ENCODE data around the gene SPIRE1.
A peak's percentile ranks its signal among the peaks of the same experiment; 100 is the strongest.

The SPIRE1 gene

DNA sequence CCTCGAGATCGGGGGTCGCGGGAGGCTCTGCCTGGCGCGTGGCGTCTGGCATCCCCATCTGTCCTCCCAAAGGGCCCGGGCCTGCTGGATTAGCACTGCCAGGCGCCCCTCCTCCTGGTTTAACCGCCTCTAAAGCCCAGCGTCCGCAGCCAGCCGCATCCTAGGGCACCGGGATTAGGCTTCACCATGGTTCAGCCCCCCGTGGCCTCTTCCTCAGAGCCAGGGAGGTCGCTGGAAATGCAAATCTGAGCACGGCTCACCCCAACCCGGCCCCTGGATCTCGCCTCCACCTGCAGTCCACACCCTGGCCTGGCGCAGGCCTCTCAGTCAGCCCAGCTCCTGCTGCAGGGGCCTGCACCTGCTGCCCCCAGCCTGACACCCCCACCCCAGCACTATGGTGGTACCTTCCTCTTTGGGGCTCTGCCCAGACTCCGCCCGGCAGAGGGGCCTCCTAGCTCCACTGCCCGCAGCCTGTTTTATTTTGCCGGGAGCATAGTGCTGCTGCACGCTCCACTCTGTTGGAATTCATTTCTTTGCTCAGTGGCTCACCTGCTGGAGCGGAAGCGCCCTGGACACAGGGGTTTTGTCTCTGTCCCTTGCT lies 237.0 kb downstream of the SPIRE1 start:
- H3K79me2 ChIP-seq (ENCODE audit: insufficient read depth, low read length): no peaks in the 10 kb centered on the region
- H3K9ac ChIP-seq (ENCODE audit: low read length): peak overlapping the region; percentile 89
- H3K9me3 ChIP-seq (ENCODE audit: insufficient read depth, low read length): no peaks in the 10 kb centered on the region
- no peaks in the 10 kb centered on the region for H4K20me1 ChIP-seq (ENCODE audit: low read depth, low read length)
- no peaks in the 10 kb centered on the region for H3K27me3 ChIP-seq (ENCODE audit: low read length)
- H3K9me2 ChIP-seq (replicated peaks; ENCODE audit: insufficient read depth, low read length): no peaks in the 10 kb centered on the region
- TF ChIP-seq EZH2phosphoT487 (conservative IDR thresholded peaks at IDR 0.05; ENCODE audit: low read length): no peak
- TF ChIP-seq, protein P1, sequence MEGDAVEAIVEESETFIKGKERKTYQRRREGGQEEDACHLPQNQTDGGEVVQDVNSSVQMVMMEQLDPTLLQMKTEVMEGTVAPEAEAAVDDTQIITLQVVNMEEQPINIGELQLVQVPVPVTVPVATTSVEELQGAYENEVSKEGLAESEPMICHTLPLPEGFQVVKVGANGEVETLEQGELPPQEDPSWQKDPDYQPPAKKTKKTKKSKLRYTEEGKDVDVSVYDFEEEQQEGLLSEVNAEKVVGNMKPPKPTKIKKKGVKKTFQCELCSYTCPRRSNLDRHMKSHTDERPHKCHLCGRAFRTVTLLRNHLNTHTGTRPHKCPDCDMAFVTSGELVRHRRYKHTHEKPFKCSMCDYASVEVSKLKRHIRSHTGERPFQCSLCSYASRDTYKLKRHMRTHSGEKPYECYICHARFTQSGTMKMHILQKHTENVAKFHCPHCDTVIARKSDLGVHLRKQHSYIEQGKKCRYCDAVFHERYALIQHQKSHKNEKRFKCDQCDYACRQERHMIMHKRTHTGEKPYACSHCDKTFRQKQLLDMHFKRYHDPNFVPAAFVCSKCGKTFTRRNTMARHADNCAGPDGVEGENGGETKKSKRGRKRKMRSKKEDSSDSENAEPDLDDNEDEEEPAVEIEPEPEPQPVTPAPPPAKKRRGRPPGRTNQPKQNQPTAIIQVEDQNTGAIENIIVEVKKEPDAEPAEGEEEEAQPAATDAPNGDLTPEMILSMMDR (IDR thresholded peaks at IDR 0.05; ENCODE audit: insufficient read depth, low read length, poor library complexity, severe bottlenecking): no peak
- peak overlapping the region; percentile 89 for H3K27ac ChIP-seq (ENCODE audit: low read depth, low read length)
- H3K4me3 ChIP-seq (ENCODE audit: insufficient read depth, low read length, poor library complexity, severe bottlenecking): peak overlapping the region; percentile 35
- peaks cover 43% of the 10 kb centered on the region for H3F3A ChIP-seq (ENCODE audit: insufficient read depth)
- no peaks in the 10 kb centered on the region for H3K36me3 ChIP-seq (ENCODE audit: low read length)
- peak overlapping the region; percentile 63 for H3K4me2 ChIP-seq (ENCODE audit: low read depth, low read length, poor library complexity, severe bottlenecking)
- H2AFZ ChIP-seq (ENCODE audit: low read depth, low read length, severe bottlenecking): peak overlapping the region; percentile 35

DNA sequence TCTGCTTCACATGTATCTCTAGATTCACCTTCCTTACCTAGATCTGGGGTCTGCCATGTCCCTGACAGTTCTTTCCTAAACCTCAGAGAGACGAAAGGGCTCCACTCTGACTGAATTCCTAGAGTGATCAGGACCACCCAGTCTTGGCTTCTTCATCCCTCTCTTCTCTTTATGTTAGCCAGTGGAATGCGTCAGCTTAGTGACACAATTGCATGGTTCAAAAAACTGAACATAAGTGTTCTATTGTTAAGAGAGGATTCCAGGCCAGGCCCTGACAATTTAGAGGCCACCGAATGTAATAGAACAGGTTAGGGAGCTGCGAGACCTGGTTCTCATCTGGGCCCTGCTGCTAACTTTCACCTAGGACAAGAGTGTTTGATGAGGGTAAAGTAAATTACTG lies 240.2 kb downstream of the SPIRE1 start:
- H3K27ac ChIP-seq (ENCODE audit: low read depth, low read length): peak overlapping the region; percentile 46; the same call in 1 of the 2 replicates
- H3K4me2 ChIP-seq (ENCODE audit: low read depth, low read length, poor library complexity, severe bottlenecking): no peak overlapping the region
- peaks cover 44% of the 10 kb centered on the region for H3F3A ChIP-seq (ENCODE audit: insufficient read depth)
- H4K20me1 ChIP-seq (ENCODE audit: low read depth, low read length): no peaks in the 10 kb centered on the region
- H3K9me2 ChIP-seq (replicated peaks; ENCODE audit: insufficient read depth, low read length): no peaks in the 10 kb centered on the region
- H3K27me3 ChIP-seq (ENCODE audit: low read length): no peaks in the 10 kb centered on the region
- TF ChIP-seq, protein P1 (IDR thresholded peaks at IDR 0.05; ENCODE audit: insufficient read depth, low read length, poor library complexity, severe bottlenecking): no peak
- TF ChIP-seq EZH2phosphoT487 (conservative IDR thresholded peaks at IDR 0.05; ENCODE audit: low read length): no peak
- no peak overlapping the region for H3K9ac ChIP-seq (ENCODE audit: low read length)
- H2AFZ ChIP-seq (ENCODE audit: low read depth, low read length, severe bottlenecking): no peak overlapping the region
- no peak overlapping the region for H3K4me3 ChIP-seq (ENCODE audit: insufficient read depth, low read length, poor library complexity, severe bottlenecking)
- H3K9me3 ChIP-seq (ENCODE audit: insufficient read depth, low read length): no peaks in the 10 kb centered on the region
- H3K79me2 ChIP-seq (ENCODE audit: insufficient read depth, low read length): 0 out of 2 replicates have a peak, but pooled peaks cover 11% of the 10 kb centered on the region
- H3K36me3 ChIP-seq (ENCODE audit: low read length): no peaks in the 10 kb centered on the region

DNA sequence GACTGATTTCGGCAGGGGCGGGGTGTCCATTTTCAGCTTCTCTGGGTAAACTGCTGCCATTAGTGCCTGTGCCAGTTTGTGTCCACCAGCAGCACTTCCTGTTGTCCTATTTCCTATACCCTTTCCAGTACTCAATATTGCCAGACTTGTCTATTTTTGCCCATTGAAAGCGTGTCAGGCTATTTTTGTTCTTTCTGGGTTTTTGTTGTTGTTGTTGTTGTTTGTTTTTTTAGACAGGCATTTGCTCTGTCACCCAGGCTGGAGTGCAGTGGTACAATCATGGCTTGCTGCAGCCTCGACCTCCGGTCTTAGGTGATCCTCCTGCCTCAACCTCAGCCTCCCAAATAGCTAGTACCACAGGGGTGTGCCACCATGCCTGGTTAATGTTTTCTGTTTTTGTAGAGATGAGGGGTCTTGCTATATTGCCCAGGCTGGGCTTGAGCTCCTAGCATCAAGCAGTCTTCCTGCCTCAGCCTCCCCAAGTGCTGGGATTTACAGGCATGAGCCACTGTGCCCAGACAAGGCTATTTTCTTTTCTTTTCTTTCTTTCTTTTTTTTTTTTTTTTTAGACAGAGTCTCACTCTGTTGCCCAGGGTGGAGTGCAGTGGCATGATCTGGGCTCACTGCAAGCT lies 241.7 kb downstream of the SPIRE1 start:
- Histone ChIP-seq H2AFZ (ENCODE audit: low read depth, low read length, severe bottlenecking) (no peak overlapping the region), H4K20me1 (ENCODE audit: low read depth, low read length) (no peaks in the 10 kb centered on the region), H3K4me3 (ENCODE audit: insufficient read depth, low read length, poor library complexity, severe bottlenecking) (no peak overlapping the region), H3K9ac (ENCODE audit: low read length) (no peak overlapping the region), H3F3A (ENCODE audit: insufficient read depth) (peaks cover 36% of the 10 kb centered on the region), H3K27me3 (ENCODE audit: low read length) (no peaks in the 10 kb centered on the region), H3K27ac (ENCODE audit: low read depth, low read length) (no peak overlapping the region), H3K4me2 (ENCODE audit: low read depth, low read length, poor library complexity, severe bottlenecking) (no peak overlapping the region), H3K9me2 (replicated peaks; ENCODE audit: insufficient read depth, low read length) (no peaks in the 10 kb centered on the region), H3K9me3 (ENCODE audit: insufficient read depth, low read length) (no peaks in the 10 kb centered on the region), H3K36me3 (ENCODE audit: low read length) (no peaks in the 10 kb centered on the region), H3K79me2 (ENCODE audit: insufficient read depth, low read length) (0 out of 2 replicates have a peak, but pooled peaks cover 14% of the 10 kb centered on the region)
- no peak for TF ChIP-seq EZH2phosphoT487 (conservative IDR thresholded peaks at IDR 0.05; ENCODE audit: low read length)
- TF ChIP-seq, protein P1 (IDR thresholded peaks at IDR 0.05; ENCODE audit: insufficient read depth, low read length, poor library complexity, severe bottlenecking): no peak
